Naive thymus-derived CD4-positive, alpha-beta T cell (primary cell): ENCODE measurements around the gene LOXHD1. TPM values are rescaled to one million over a fixed set of nuclear protein-coding genes. Genes with fewer than 3 reads are reported as not detected.

ENCODE experiments used
- ATAC-seq: fragments of 150-1000 bp; cut with Tn5 transposase; 2 replicates; pipeline ENCODE4 v1.10.0; 2021; ENCODE audit warnings: mild to moderate bottlenecking, moderate library complexity
- CTCF ChIA-PET: fragments of 350-600 bp; sonication (Branson Sonifier 250); formaldehyde crosslinking; loops from one replicate; lab custom pipeline; 2021; ENCODE audit warnings: antibody characterized with exemption; lab: Charles Lee
- POLR2A ChIA-PET: fragments of 350-600 bp; sonication (Branson Sonifier 250); formaldehyde crosslinking; loops from one replicate; lab custom pipeline; 2021; ENCODE audit warnings: antibody characterized with exemption, inconsistent platforms; lab: Charles Lee
- DNase-seq, 9 donors: peaks; one replicate each; pipeline versions ENCODE4 v3.0.0 to v3.0.0-alpha.2; 2020 to 2022; ENCODE audit warnings: mixed read lengths in 1 of 9
- H3K27ac ChIP-seq: one replicate; pipeline ENCODE4 v1.7.0; 2013; ENCODE audit warnings: mild to moderate bottlenecking, low read depth, low read length, moderate library complexity
- H3K27me3 ChIP-seq, 2 donors: one replicate each; pipeline ENCODE4 v1.7.0; 2013; ENCODE audit warnings: low read length in 2 of 2, mild to moderate bottlenecking in 2 of 2, moderate library complexity in 2 of 2; ENCODE audit not compliant: control insufficient read depth in 2 of 2, insufficient read depth in 2 of 2
- H3K36me3 ChIP-seq, 3 experiments: 1 replicate in 2 of 3; 2 replicates in 1 of 3; pipeline ENCODE4 v1.7.0; 2013; ENCODE audit warnings: low read length in 3 of 3, mild to moderate bottlenecking in 3 of 3, moderate library complexity in 1 of 3; ENCODE audit not compliant: insufficient read depth in 3 of 3, control insufficient read depth in 2 of 3
- H3K4me1 ChIP-seq, 2 donors: one replicate each; pipeline ENCODE4 v1.7.0; 2013; ENCODE audit warnings: low read length in 2 of 2, mild to moderate bottlenecking in 2 of 2, moderate library complexity in 1 of 2; ENCODE audit not compliant: control insufficient read depth in 2 of 2, insufficient read depth in 2 of 2
- H3K4me3 ChIP-seq: 2 replicates; pipeline ENCODE4 v1.7.0; 2013; ENCODE audit warnings: mild to moderate bottlenecking, low read length
- H3K9me3 ChIP-seq, 3 experiments: 1 replicate in 2 of 3; 2 replicates in 1 of 3; pipeline ENCODE4 v1.7.0; 2013; ENCODE audit warnings: low read length in 3 of 3; ENCODE audit not compliant: control insufficient read depth in 2 of 3
- H3K27ac Mint-ChIP-seq, 9 donors: one replicate each; pipeline ENCODE4 v1.8.0; 2020 to 2022; ENCODE audit warnings: mixed read lengths in 9 of 9, mild to moderate bottlenecking in 8 of 9, moderate library complexity in 5 of 9, inconsistent platforms in 2 of 9
- H3K27me3 Mint-ChIP-seq, 5 donors: one replicate each; pipeline ENCODE4 v1.8.0; 2021 to 2022; ENCODE audit warnings: mixed read lengths in 5 of 5, mild to moderate bottlenecking in 1 of 5
- H3K36me3 Mint-ChIP-seq, 5 donors: one replicate each; pipeline ENCODE4 v1.8.0; 2020 to 2022; ENCODE audit warnings: mixed read lengths in 5 of 5, mild to moderate bottlenecking in 3 of 5, inconsistent platforms in 1 of 5
- H3K4me1 Mint-ChIP-seq, 7 donors: one replicate each; pipeline ENCODE4 v1.8.0; 2020 to 2022; ENCODE audit warnings: mixed read lengths in 7 of 7, mild to moderate bottlenecking in 3 of 7, inconsistent platforms in 1 of 7
- H3K4me3 Mint-ChIP-seq, 10 donors: one replicate each; pipeline ENCODE4 v1.8.0; 2020 to 2022; ENCODE audit warnings: mild to moderate bottlenecking in 10 of 10, mixed read lengths in 10 of 10, moderate library complexity in 6 of 10, inconsistent platforms in 2 of 10
- H3K9me3 Mint-ChIP-seq, 11 donors: one replicate each; pipeline ENCODE4 v1.8.0; 2020 to 2022; ENCODE audit warnings: mixed read lengths in 11 of 11, mild to moderate bottlenecking in 4 of 11, inconsistent platforms in 1 of 11, moderate library complexity in 1 of 11
- intact Hi-C, 2 donors: fragments of 100-400 bp; cut with micrococcal nuclease; formaldehyde crosslinking; loops; one replicate each; pipeline ENCODE4 v1.15.1; 2023
- polyA plus RNA-seq, 2 donors: library from polyadenylated mRNA; unstranded; fragments of 300-500 nt; fragmentation: Illumina TruSeq; gene quantifications; one replicate each; pipeline ENCODE4 v1.2.3, GENCODE V29; 2021
- total RNA-seq, 6 experiments: library from RNA in 5 of 6; stranded (reverse) in 5 of 6; gene quantifications; 1 replicate in 5 of 6; 2 replicates in 1 of 6; pipeline ENCODE4 v1.2.3 and lab custom pipeline; 2021 to 2026

The LOXHD1 gene
- total and polyA plus RNA-seq, 7 experiments from 2014 or later = 0.08 to 1.2 (median 0.23) TPM; not detected in 3

GRCh38 chr18:46456691-46457090, 200.3 kb downstream of the LOXHD1 start:
- DNase-seq (no peak), ATAC-seq (no peak)
- peaks cover 0 to 3% (median 0%) of the 10 kb centered on the region in 11 donors for H3K9me3 Mint-ChIP-seq
- Histone ChIP-seq H3K4me3 (no peak overlapping the region), H3K9me3 (no peaks in the 10 kb centered on the region), H3K27ac (no peak overlapping the region), H3K36me3 (no peaks in the 10 kb centered on the region), H3K4me1 (no peaks in the 10 kb centered on the region), H3K27me3 (no peaks in the 10 kb centered on the region)
- ChIA-PET CTCF (no interaction called here), POLR2A (no interaction called here)
- H3K27ac Mint-ChIP-seq = no peak overlapping the region
- no peaks in the 10 kb centered on the region for H3K36me3 Mint-ChIP-seq
- no peaks in the 10 kb centered on the region for H3K4me1 Mint-ChIP-seq
- peaks cover 3 to 15% (median 11%) of the 10 kb centered on the region in 5 donors for H3K27me3 Mint-ChIP-seq
- intact Hi-C loops = no loop called here
- H3K4me3 Mint-ChIP-seq = no peak overlapping the region

- Mint-ChIP-seq H3K9me3 (peaks cover 0 to 4% (median 0%) of the 10 kb centered on the region in 11 donors), H3K4me1 (peaks cover 0 to 4% (median 0%) of the 10 kb centered on the region in 7 donors), H3K27me3 (peaks cover 0 to 25% (median 10%) of the 10 kb centered on the region in 5 donors), H3K4me3 (no peak overlapping the region), H3K27ac (no peak overlapping the region), H3K36me3 (no peaks in the 10 kb centered on the region)
- ChIA-PET POLR2A (no interaction called here), CTCF (no interaction called here)
- intact Hi-C loops = no loop called here
- H3K36me3 ChIP-seq = no peaks in the 10 kb centered on the region
- H3K27me3 ChIP-seq = peaks cover 0 to 3% of the 10 kb centered on the region in 2 donors
- ATAC-seq (no peak), DNase-seq (no peak)
- no peak overlapping the region for H3K4me3 ChIP-seq
- no peak overlapping the region for H3K27ac ChIP-seq
- H3K9me3 ChIP-seq = no peaks in the 10 kb centered on the region
- no peaks in the 10 kb centered on the region for H3K4me1 ChIP-seq
Observed at GRCh38 chr18:46452820-46453219, 204.2 kb downstream of the LOXHD1 start.

GRCh38 chr18:46449499-46449898, 207.5 kb downstream of the LOXHD1 start:
- Histone ChIP-seq H3K4me3 (no peak overlapping the region), H3K27ac (no peak overlapping the region), H3K9me3 (no peaks in the 10 kb centered on the region), H3K4me1 (no peaks in the 10 kb centered on the region), H3K27me3 (peaks cover 0 to 3% of the 10 kb centered on the region in 2 donors), H3K36me3 (no peaks in the 10 kb centered on the region)
- POLR2A ChIA-PET = no interaction called here
- peaks cover 0 to 8% (median 0%) of the 10 kb centered on the region in 5 donors for H3K36me3 Mint-ChIP-seq
- peaks cover 0 to 15% (median 8%) of the 10 kb centered on the region in 11 donors for H3K9me3 Mint-ChIP-seq
- CTCF ChIA-PET = no interaction called here
- no peak overlapping the region for H3K27ac Mint-ChIP-seq
- no peak overlapping the region for H3K4me3 Mint-ChIP-seq
- H3K27me3 Mint-ChIP-seq = peaks cover 7 to 43% (median 22%) of the 10 kb centered on the region in 5 donors
- ATAC-seq = no peak
- DNase-seq = no peak
- H3K4me1 Mint-ChIP-seq = peaks cover 0 to 4% (median 0%) of the 10 kb centered on the region in 7 donors
- intact Hi-C loops = no loop called here

GRCh38 chr18:46449033-46449432, 208.0 kb downstream of the LOXHD1 start:
- peaks cover 0 to 4% (median 0%) of the 10 kb centered on the region in 7 donors for H3K4me1 Mint-ChIP-seq
- intact Hi-C loops = no loop called here
- no peak overlapping the region for H3K4me3 ChIP-seq
- H3K9me3 Mint-ChIP-seq = peaks cover 0 to 16% (median 8%) of the 10 kb centered on the region in 11 donors
- no peaks in the 10 kb centered on the region for H3K4me1 ChIP-seq
- DNase-seq (no peak), ATAC-seq (no peak)
- no peaks in the 10 kb centered on the region for H3K36me3 ChIP-seq
- H3K36me3 Mint-ChIP-seq = peaks cover 0 to 8% (median 0%) of the 10 kb centered on the region in 5 donors
- H3K9me3 ChIP-seq = no peaks in the 10 kb centered on the region
- no peak overlapping the region for H3K27ac ChIP-seq
- no peak overlapping the region for H3K27ac Mint-ChIP-seq
- peaks cover 0 to 3% of the 10 kb centered on the region in 2 donors for H3K27me3 ChIP-seq
- H3K27me3 Mint-ChIP-seq = peaks cover 7 to 43% (median 22%) of the 10 kb centered on the region in 5 donors
- ChIA-PET CTCF (no interaction called here), POLR2A (no interaction called here)
- H3K4me3 Mint-ChIP-seq = no peak overlapping the region

GRCh38 chr18:46448347-46448746, 208.7 kb downstream of the LOXHD1 start:
- Mint-ChIP-seq H3K4me1 (peaks cover 0 to 4% (median 0%) of the 10 kb centered on the region in 7 donors), H3K27ac (no peak overlapping the region), H3K36me3 (peaks cover 0 to 8% (median 0%) of the 10 kb centered on the region in 5 donors), H3K4me3 (no peak overlapping the region), H3K27me3 (peaks cover 7 to 43% (median 22%) of the 10 kb centered on the region in 5 donors), H3K9me3 (peaks cover 0 to 16% (median 8%) of the 10 kb centered on the region in 11 donors)
- POLR2A ChIA-PET = no interaction called here
- no peak for ATAC-seq
- H3K4me1 ChIP-seq = no peaks in the 10 kb centered on the region
- peaks cover 0 to 3% of the 10 kb centered on the region in 2 donors for H3K27me3 ChIP-seq
- DNase-seq = no peak
- no peak overlapping the region for H3K27ac ChIP-seq
- H3K4me3 ChIP-seq = no peak overlapping the region
- intact Hi-C loops = no loop called here
- H3K9me3 ChIP-seq = no peaks in the 10 kb centered on the region
- CTCF ChIA-PET = no interaction called here
- H3K36me3 ChIP-seq = no peaks in the 10 kb centered on the region

- CTCF ChIA-PET = no interaction called here
- Histone ChIP-seq H3K27ac (no peak overlapping the region), H3K4me1 (no peaks in the 10 kb centered on the region), H3K36me3 (no peaks in the 10 kb centered on the region), H3K4me3 (no peak overlapping the region), H3K9me3 (no peaks in the 10 kb centered on the region), H3K27me3 (peaks cover 0 to 3% of the 10 kb centered on the region in 2 donors)
- POLR2A ChIA-PET = no interaction called here
- DNase-seq = no peak
- no peak for ATAC-seq
- Mint-ChIP-seq H3K27ac (no peak overlapping the region), H3K4me3 (no peak overlapping the region), H3K4me1 (peaks cover 0 to 4% (median 0%) of the 10 kb centered on the region in 7 donors), H3K36me3 (peaks cover 0 to 8% (median 0%) of the 10 kb centered on the region in 5 donors), H3K27me3 (peaks cover 7 to 43% (median 19%) of the 10 kb centered on the region in 5 donors), H3K9me3 (peaks cover 0 to 19% (median 7%) of the 10 kb centered on the region in 11 donors)
- intact Hi-C loops = no loop called here
Observed at GRCh38 chr18:46447792-46448191, 209.2 kb downstream of the LOXHD1 start.

- intact Hi-C loops = no loop called here
- POLR2A ChIA-PET = no interaction called here
- H3K27me3 ChIP-seq = peaks cover 0 to 3% of the 10 kb centered on the region in 2 donors
- H3K4me3 ChIP-seq = no peak overlapping the region
- DNase-seq (no peak), ATAC-seq (no peak)
- no peaks in the 10 kb centered on the region for H3K36me3 ChIP-seq
- H3K27me3 Mint-ChIP-seq = peaks cover 7 to 43% (median 19%) of the 10 kb centered on the region in 5 donors
- H3K4me3 Mint-ChIP-seq = no peak overlapping the region
- H3K27ac Mint-ChIP-seq = no peak overlapping the region
- H3K27ac ChIP-seq = no peak overlapping the region
- H3K36me3 Mint-ChIP-seq = peaks cover 0 to 8% (median 0%) of the 10 kb centered on the region in 5 donors
- CTCF ChIA-PET = no interaction called here
- no peaks in the 10 kb centered on the region for H3K4me1 ChIP-seq
- peaks cover 0 to 4% (median 0%) of the 10 kb centered on the region in 7 donors for H3K4me1 Mint-ChIP-seq
- H3K9me3 Mint-ChIP-seq = peaks cover 0 to 21% (median 6%) of the 10 kb centered on the region in 11 donors
- no peaks in the 10 kb centered on the region for H3K9me3 ChIP-seq
Observed at GRCh38 chr18:46447323-46447722, 209.7 kb downstream of the LOXHD1 start.
